ENCODE data around the gene ENOX1. TPM values are rescaled to one million over a fixed set of nuclear protein-coding genes. Genes with fewer than 3 reads are reported as not detected.

ENOX1 gene
- total RNA-seq, 2 experiments from 2014 or later: 0.09 TPM

GRCh38 chr13:43191546-43191945, 595.2 kb downstream of the ENOX1 start:
- Mint-ChIP-seq H3K9me3 (no peaks in the 10 kb centered on the region), H3K36me3 (ENCODE audit: low read depth) (no peaks in the 10 kb centered on the region), H3K4me3 (no peak overlapping the region), H3K27ac (no peak overlapping the region), H3K4me1 (ENCODE audit: low read depth) (no peaks in the 10 kb centered on the region), H3K27me3 (peaks cover 1% of the 10 kb centered on the region)
- ATAC-seq: no peak
- ChIA-PET POLR2A (no interaction called here), CTCF (no interaction called here)
- TF ChIP-seq CTCF (IDR thresholded peaks at IDR 0.05): no peak
- intact Hi-C loops (cut with micrococcal nuclease): no loop called here
- no peak for DNase-seq

GRCh38 chr13:43185226-43185625, 601.5 kb downstream of the ENOX1 start:
- Mint-ChIP-seq H3K4me1 (ENCODE audit: low read depth) (no peaks in the 10 kb centered on the region), H3K4me3 (no peak overlapping the region), H3K27me3 (no peaks in the 10 kb centered on the region), H3K9me3 (no peaks in the 10 kb centered on the region), H3K36me3 (ENCODE audit: low read depth) (no peaks in the 10 kb centered on the region), H3K27ac (no peak overlapping the region)
- DNase-seq: no peak
- TF ChIP-seq CTCF (IDR thresholded peaks at IDR 0.05): no peak
- ChIA-PET POLR2A (no interaction called here), CTCF (interaction anchor here (1.3 kb wide), 2 partner anchors 97 to 216 kb away, joined by 3 read pairs; no protein-coding TSS in a partner anchor)
- intact Hi-C loops (cut with micrococcal nuclease): no loop called here
- ATAC-seq: no peak

GRCh38 chr13:43180837-43181236, 605.9 kb downstream of the ENOX1 start:
- H3K4me3 Mint-ChIP-seq: no peak overlapping the region
- TF ChIP-seq CTCF (IDR thresholded peaks at IDR 0.05): no peak
- no peaks in the 10 kb centered on the region for H3K36me3 Mint-ChIP-seq (ENCODE audit: low read depth)
- ATAC-seq (no peak), DNase-seq (no peak)
- H3K4me1 Mint-ChIP-seq (ENCODE audit: low read depth): no peaks in the 10 kb centered on the region
- POLR2A ChIA-PET: interaction anchor here (0.6 kb wide), 1 partner anchor 49 kb away, joined by 3 read pairs; no protein-coding TSS in a partner anchor
- H3K27ac Mint-ChIP-seq: no peak overlapping the region
- H3K27me3 Mint-ChIP-seq: peaks cover 5% of the 10 kb centered on the region
- H3K9me3 Mint-ChIP-seq: no peaks in the 10 kb centered on the region
- CTCF ChIA-PET: no interaction called here
- intact Hi-C loops (cut with micrococcal nuclease): no loop called here

- H3K4me3 Mint-ChIP-seq: no peak overlapping the region
- no peak overlapping the region for H3K27ac Mint-ChIP-seq
- H3K4me1 Mint-ChIP-seq (ENCODE audit: low read depth): no peaks in the 10 kb centered on the region
- peaks cover 5% of the 10 kb centered on the region for H3K27me3 Mint-ChIP-seq
- ChIA-PET CTCF (no interaction called here), POLR2A (interaction anchor here (0.6 kb wide), 1 partner anchor 50 kb away, joined by 3 read pairs; no protein-coding TSS in a partner anchor)
- DNase-seq: no peak
- ATAC-seq: no peak
- intact Hi-C loops (cut with micrococcal nuclease): no loop called here
- H3K36me3 Mint-ChIP-seq (ENCODE audit: low read depth): no peaks in the 10 kb centered on the region
- no peaks in the 10 kb centered on the region for H3K9me3 Mint-ChIP-seq
- no peak for TF ChIP-seq CTCF (IDR thresholded peaks at IDR 0.05)
Observed at GRCh38 chr13:43180036-43180660, 606.6 kb downstream of the ENOX1 start.

GRCh38 chr13:43171489-43171888, 615.3 kb downstream of the ENOX1 start:
- intact Hi-C loops (cut with micrococcal nuclease): no loop called here
- Mint-ChIP-seq H3K9me3 (no peaks in the 10 kb centered on the region), H3K36me3 (ENCODE audit: low read depth) (no peaks in the 10 kb centered on the region), H3K4me3 (no peak overlapping the region), H3K4me1 (ENCODE audit: low read depth) (no peaks in the 10 kb centered on the region), H3K27ac (no peak overlapping the region), H3K27me3 (peaks cover 7% of the 10 kb centered on the region)
- ATAC-seq (no peak), DNase-seq (no peak)
- no peak for TF ChIP-seq CTCF (IDR thresholded peaks at IDR 0.05)
- ChIA-PET CTCF (no interaction called here), POLR2A (interaction anchor here (1.2 kb wide), 1 partner anchor 30 kb away, joined by 3 read pairs; no protein-coding TSS in a partner anchor)
